Neutrophil (primary cell): ENCODE data around the gene DSN1.

Experiments
- H3K27ac ChIP-seq: fragments of 200-600 bp; sonication (generic); 2 replicates; pipeline ENCODE4 v1.5.1; 2016; ENCODE audit warnings: mild to moderate bottlenecking, moderate library complexity
- H3K27me3 ChIP-seq: fragments of 200-600 bp; sonication (generic); 2 replicates; pipeline ENCODE4 v1.6.0; 2016; ENCODE audit warnings: mild to moderate bottlenecking
- H3K36me3 ChIP-seq: fragments of 200-600 bp; sonication (generic); 2 replicates; pipeline ENCODE4 v1.5.1; 2017
- H3K4me1 ChIP-seq, 2 experiments: fragments of 200-600 bp in 1 of 2; sonication (generic) in 1 of 2; 1 replicate in 1 of 2; 2 replicates in 1 of 2; pipeline versions ENCODE4 v1.5.1 to v1.6.1; 2013 to 2016; ENCODE audit warnings: low read depth in 1 of 2, low read length in 1 of 2, mild to moderate bottlenecking in 1 of 2, moderate library complexity in 1 of 2; ENCODE audit not compliant: control insufficient read depth in 1 of 2, insufficient read depth in 1 of 2
- H3K4me3 ChIP-seq, 2 experiments: fragments of 200-600 bp in 1 of 2; sonication (generic) in 1 of 2; 1 replicate in 1 of 2; 2 replicates in 1 of 2; pipeline ENCODE4 v1.5.1; 2013 to 2016; ENCODE audit warnings: low read depth in 1 of 2, low read length in 1 of 2, mild to moderate bottlenecking in 1 of 2, moderate library complexity in 1 of 2
- H3K9me3 ChIP-seq: fragments of 200-600 bp; sonication (generic); 2 replicates; pipeline ENCODE4 v1.5.1; 2016
- TF ChIP-seq, protein P1 (sequence below): fragments of 200-600 bp; sonication (generic); IDR thresholded peaks from 2 replicates; pipeline ENCODE4 v1.5.1; 2016; ENCODE audit warnings: antibody characterized with exemption

The DSN1 gene

DNA sequence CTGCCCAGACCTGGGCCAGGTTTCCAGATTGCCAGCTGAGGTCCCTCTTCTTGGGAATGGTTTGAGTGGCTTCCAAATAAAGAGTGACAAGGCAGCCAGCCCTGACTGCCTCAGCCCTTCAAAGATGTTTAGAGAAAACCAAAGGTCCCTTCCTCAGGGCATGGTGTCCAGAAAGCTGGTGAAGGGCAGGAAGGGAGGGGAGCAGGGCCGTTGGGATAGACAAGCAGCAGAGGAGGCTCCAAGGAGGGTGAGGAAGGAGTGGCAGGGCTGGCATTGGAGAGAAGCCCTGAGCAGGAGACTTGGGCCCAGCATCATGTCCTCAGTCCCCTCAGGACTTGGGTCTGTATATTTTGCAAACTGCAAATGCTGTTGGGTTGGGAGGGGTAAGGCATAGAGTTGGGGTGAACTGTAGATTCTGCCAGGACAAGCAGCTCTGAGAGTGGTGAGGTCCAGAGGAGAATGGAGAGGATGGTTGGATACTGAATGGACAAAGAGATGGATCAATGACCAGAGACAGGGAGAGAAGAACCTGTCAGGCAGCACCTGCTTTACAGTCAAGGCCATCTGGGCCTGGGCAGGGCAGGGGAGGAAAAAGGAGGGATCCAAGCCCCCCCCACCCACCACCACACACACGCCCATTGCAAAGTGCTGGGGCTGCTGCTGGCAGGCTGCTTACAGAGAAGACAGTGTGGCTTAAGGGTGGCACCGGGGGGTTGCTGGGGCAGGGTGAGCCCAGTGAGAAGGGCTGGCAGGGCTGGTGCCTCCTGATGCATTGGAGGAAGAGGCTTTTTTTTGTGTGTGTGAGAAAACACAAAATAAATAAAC, 5.5 kb upstream of the DSN1 start:
- peaks cover 6 to 7% of the 10 kb centered on the region in 2 experiments for H3K4me1 ChIP-seq
- TF ChIP-seq, protein P1, sequence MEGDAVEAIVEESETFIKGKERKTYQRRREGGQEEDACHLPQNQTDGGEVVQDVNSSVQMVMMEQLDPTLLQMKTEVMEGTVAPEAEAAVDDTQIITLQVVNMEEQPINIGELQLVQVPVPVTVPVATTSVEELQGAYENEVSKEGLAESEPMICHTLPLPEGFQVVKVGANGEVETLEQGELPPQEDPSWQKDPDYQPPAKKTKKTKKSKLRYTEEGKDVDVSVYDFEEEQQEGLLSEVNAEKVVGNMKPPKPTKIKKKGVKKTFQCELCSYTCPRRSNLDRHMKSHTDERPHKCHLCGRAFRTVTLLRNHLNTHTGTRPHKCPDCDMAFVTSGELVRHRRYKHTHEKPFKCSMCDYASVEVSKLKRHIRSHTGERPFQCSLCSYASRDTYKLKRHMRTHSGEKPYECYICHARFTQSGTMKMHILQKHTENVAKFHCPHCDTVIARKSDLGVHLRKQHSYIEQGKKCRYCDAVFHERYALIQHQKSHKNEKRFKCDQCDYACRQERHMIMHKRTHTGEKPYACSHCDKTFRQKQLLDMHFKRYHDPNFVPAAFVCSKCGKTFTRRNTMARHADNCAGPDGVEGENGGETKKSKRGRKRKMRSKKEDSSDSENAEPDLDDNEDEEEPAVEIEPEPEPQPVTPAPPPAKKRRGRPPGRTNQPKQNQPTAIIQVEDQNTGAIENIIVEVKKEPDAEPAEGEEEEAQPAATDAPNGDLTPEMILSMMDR: no peak
- no peaks in the 10 kb centered on the region for H3K27me3 ChIP-seq
- H3K36me3 ChIP-seq: no peaks in the 10 kb centered on the region
- no peak overlapping the region for H3K27ac ChIP-seq
- H3K9me3 ChIP-seq: no peaks in the 10 kb centered on the region
- H3K4me3 ChIP-seq: no peak overlapping the region

- Histone ChIP-seq H3K4me3 (no peak overlapping the region), H3K4me1 (peaks cover 16 to 17% of the 10 kb centered on the region in 2 experiments), H3K36me3 (no peaks in the 10 kb centered on the region), H3K27ac (no peak overlapping the region), H3K9me3 (no peaks in the 10 kb centered on the region), H3K27me3 (no peaks in the 10 kb centered on the region)
- TF ChIP-seq, protein P1: no peak
These were observed 4.0 kb upstream of the DSN1 start for GRCh38 chr20:36777576-36777975.

- H3K27ac ChIP-seq: no peak overlapping the region
- H3K36me3 ChIP-seq: no peaks in the 10 kb centered on the region
- TF ChIP-seq, protein P1: no peak
- H3K27me3 ChIP-seq: no peaks in the 10 kb centered on the region
- peaks cover 17 to 20% of the 10 kb centered on the region in 2 experiments for H3K4me1 ChIP-seq
- H3K9me3 ChIP-seq: no peaks in the 10 kb centered on the region
- no peak overlapping the region for H3K4me3 ChIP-seq
These were observed 3.6 kb upstream of the DSN1 start for GRCh38 chr20:36777167-36777566.

DNA sequence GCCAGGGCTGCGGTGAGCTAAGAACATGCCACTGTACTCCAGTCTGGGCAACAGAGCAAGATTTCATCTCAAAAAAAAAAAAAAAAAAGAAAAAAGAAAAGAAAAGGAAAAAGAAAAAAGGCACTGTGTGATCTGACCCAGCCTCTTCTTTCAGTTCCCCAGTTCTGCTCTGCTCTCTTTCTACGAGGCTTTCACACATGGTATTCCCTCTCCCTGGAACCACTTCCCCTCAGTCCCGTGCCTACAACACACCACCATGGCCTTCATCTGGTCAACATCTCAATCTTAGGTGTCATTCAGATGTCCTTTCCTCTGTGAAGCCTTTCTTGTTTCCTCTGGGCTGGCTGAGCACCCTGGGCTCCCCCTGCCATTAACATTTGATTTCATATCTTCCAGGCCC, 2.3 kb upstream of the DSN1 start:
- Histone ChIP-seq H3K9me3 (no peaks in the 10 kb centered on the region), H3K27ac (no peak overlapping the region), H3K4me3 (no peak overlapping the region), H3K4me1 (peaks cover 17 to 20% of the 10 kb centered on the region in 2 experiments), H3K36me3 (peaks cover 1% of the 10 kb centered on the region), H3K27me3 (no peaks in the 10 kb centered on the region)
- TF ChIP-seq, protein P1: no peak

- H3K4me1 ChIP-seq: peaks cover 17 to 20% of the 10 kb centered on the region in 2 experiments
- H3K36me3 ChIP-seq: peaks cover 5% of the 10 kb centered on the region
- H3K27ac ChIP-seq: no peak overlapping the region
- no peaks in the 10 kb centered on the region for H3K9me3 ChIP-seq
- TF ChIP-seq, protein P1: no peak
- no peak overlapping the region for H3K4me3 ChIP-seq
- H3K27me3 ChIP-seq: no peaks in the 10 kb centered on the region
These were observed 1.6 kb upstream of the DSN1 start for GRCh38 chr20:36775196-36775595.
